HG02588 (cell line): ENCODE measurements around the gene RTP5.

ENCODE experiments used
- ATAC-seq: cut with Tn5 transposase; IDR thresholded peaks from one replicate; pipeline ENCODE4 v1.9.1; 2021; ENCODE audit warnings: mild to moderate bottlenecking, moderate library complexity; ENCODE audit not compliant: unreplicated experiment

The RTP5 gene

GRCh38 chr2:241857041-241857541 is 12.4 kb upstream of the RTP5 start:
- ATAC-seq = no peak

- no peak for ATAC-seq
Measured at GRCh38 chr2:241857572-241858121, 11.9 kb upstream of the RTP5 start.

- ATAC-seq = no peak
Measured at GRCh38 chr2:241858206-241859016, 11.1 kb upstream of the RTP5 start, which contains the start of gene PDCD1. Gene PDCD1, minus strand, starts transcription at chr2:241858894. Its CDS starts 56 bp downstream, at chr2:241858838.

GRCh38 chr2:241859017-241859435 is 10.5 kb upstream of the RTP5 start:
- ATAC-seq = no peak

- no peak for ATAC-seq
Measured at GRCh38 chr2:241859436-241860183, 9.9 kb upstream of the RTP5 start.

GRCh38 chr2:241860184-241861078 is 9.1 kb upstream of the RTP5 start:
- ATAC-seq = no peak

- no peak for ATAC-seq
Measured at GRCh38 chr2:241861264-241861663, 8.3 kb upstream of the RTP5 start.

GRCh38 chr2:241862093-241862492 is 7.4 kb upstream of the RTP5 start:
- no peak for ATAC-seq

GRCh38 chr2:241862775-241863535 is 6.6 kb upstream of the RTP5 start:
- ATAC-seq = no peak

GRCh38 chr2:241863536-241863954 is 6.0 kb upstream of the RTP5 start:
- ATAC-seq = no peak

- ATAC-seq = no peak
Measured at GRCh38 chr2:241864168-241864849, 5.2 kb upstream of the RTP5 start.

- no peak for ATAC-seq
Measured at GRCh38 chr2:241864850-241865213, 4.7 kb upstream of the RTP5 start.

- ATAC-seq = no peak
Measured at GRCh38 chr2:241865416-241865956, 4.0 kb upstream of the RTP5 start.

- no peak for ATAC-seq
Measured at GRCh38 chr2:241865957-241866789, 3.4 kb upstream of the RTP5 start.

GRCh38 chr2:241866790-241867645 is 2.5 kb upstream of the RTP5 start:
- ATAC-seq = no peak

GRCh38 chr2:241867776-241868420 is 1.6 kb upstream of the RTP5 start:
- ATAC-seq = no peak

GRCh38 chr2:241868661-241869081 is 858 bp upstream of the RTP5 start:
- no peak for ATAC-seq
